CD14-positive monocyte (primary cell): ENCODE measurements around the gene KRTAP10-10. TPM values are rescaled to one million over a fixed set of nuclear protein-coding genes. Genes with fewer than 3 reads are reported as not detected.

ENCODE experiments used
- DNase-seq, 3 donors: peaks; one replicate each; pipeline ENCODE4 v3.0.0-alpha.2; 2011 to 2022
- H2AFZ ChIP-seq: 2 replicates; pipeline ENCODE4 v1.6.0; 2012; ENCODE audit warnings: mild to moderate bottlenecking, low read depth, low read length, inconsistent platforms; ENCODE audit not compliant: insufficient read depth, poor library complexity, severe bottlenecking
- H3K27ac ChIP-seq, 2 donors: 1 replicate in 1 of 2; 2 replicates in 1 of 2; pipeline ENCODE4 v1.5.1; 2012 to 2013; ENCODE audit warnings: low read length in 2 of 2, control low read depth in 1 of 2, inconsistent platforms in 1 of 2, low read depth in 1 of 2, mild to moderate bottlenecking in 1 of 2
- H3K27me3 ChIP-seq, 2 donors: one replicate each; pipeline versions ENCODE4 v1.6.0 to v1.6.1; 2011 to 2013; ENCODE audit warnings: low read length in 2 of 2; ENCODE audit not compliant: control insufficient read depth in 2 of 2, insufficient read depth in 2 of 2
- H3K36me3 ChIP-seq, 2 donors: replicated peaks in 1 of 2; 1 replicate in 1 of 2; 2 replicates in 1 of 2; pipeline versions ENCODE4 v1.5.1 to v1.6.1; 2012 to 2013; ENCODE audit warnings: low read length in 2 of 2, control low read depth in 1 of 2, inconsistent platforms in 1 of 2, mild to moderate bottlenecking in 1 of 2; ENCODE audit not compliant: insufficient read depth in 2 of 2, control insufficient read depth in 1 of 2
- H3K4me1 ChIP-seq, 2 donors: 1 replicate in 1 of 2; 2 replicates in 1 of 2; pipeline versions ENCODE4 v1.5.1 to v1.6.1; 2012 to 2013; ENCODE audit warnings: low read length in 2 of 2, control low read depth in 1 of 2, inconsistent platforms in 1 of 2, mild to moderate bottlenecking in 1 of 2, moderate library complexity in 1 of 2; ENCODE audit not compliant: insufficient read depth in 2 of 2, control insufficient read depth in 1 of 2
- H3K4me2 ChIP-seq: replicated peaks from 2 replicates; pipeline ENCODE3; 2012; ENCODE audit warnings: low read length, moderate library complexity, mild to moderate bottlenecking; ENCODE audit not compliant: poor library complexity, severe bottlenecking; ENCODE audit errors: extremely low read depth
- H3K4me3 ChIP-seq, 3 experiments: fragments of 200-600 bp in 1 of 3; sonication (generic) in 1 of 3; replicated peaks in 1 of 3; 1 replicate in 2 of 3; 2 replicates in 1 of 3; pipeline ENCODE4 v1.5.1; 2011 to 2013; ENCODE audit warnings: low read length in 3 of 3, mild to moderate bottlenecking in 3 of 3, control low read depth in 2 of 3, low read depth in 2 of 3, inconsistent platforms in 1 of 3, moderate library complexity in 1 of 3
- H3K79me2 ChIP-seq: 2 replicates; pipeline ENCODE4 v1.6.0; 2012; ENCODE audit warnings: mild to moderate bottlenecking, control low read depth, inconsistent platforms, low read length, moderate library complexity; ENCODE audit not compliant: insufficient read depth
- H3K9ac ChIP-seq: 2 replicates; pipeline ENCODE4 v1.6.0; 2017; ENCODE audit warnings: low read length, mild to moderate bottlenecking; ENCODE audit not compliant: insufficient read depth, poor library complexity, severe bottlenecking
- H3K9me3 ChIP-seq, 2 donors: replicated peaks in 1 of 2; 1 replicate in 1 of 2; 2 replicates in 1 of 2; pipeline versions ENCODE4 v1.5.1 to v1.6.1; 2012 to 2013; ENCODE audit warnings: low read length in 2 of 2, control low read depth in 1 of 2; ENCODE audit not compliant: control insufficient read depth in 1 of 2, insufficient read depth in 1 of 2
- H4K20me1 ChIP-seq: 2 replicates; pipeline ENCODE4 v1.6.0; 2012; ENCODE audit warnings: mild to moderate bottlenecking, low read length, control low read depth, moderate library complexity; ENCODE audit not compliant: insufficient read depth
- H3K27ac Mint-ChIP-seq, 7 donors: one replicate each; pipeline ENCODE4 v1.8.0; 2020; ENCODE audit warnings: mild to moderate bottlenecking in 7 of 7, mixed read lengths in 7 of 7, moderate library complexity in 6 of 7, inconsistent platforms in 2 of 7
- H3K27me3 Mint-ChIP-seq, 3 donors: one replicate each; pipeline ENCODE4 v1.8.0; 2021 to 2022; ENCODE audit warnings: low read depth in 3 of 3, mild to moderate bottlenecking in 3 of 3, mixed read lengths in 3 of 3, moderate library complexity in 3 of 3, inconsistent platforms in 1 of 3
- H3K36me3 Mint-ChIP-seq, 2 donors: one replicate each; pipeline ENCODE4 v1.8.0; 2020; ENCODE audit warnings: mixed read lengths in 2 of 2, inconsistent platforms in 1 of 2, mild to moderate bottlenecking in 1 of 2
- H3K4me1 Mint-ChIP-seq: one replicate; pipeline ENCODE4 v1.8.0; 2020; ENCODE audit warnings: mild to moderate bottlenecking, mixed read lengths
- H3K4me3 Mint-ChIP-seq, 2 donors: one replicate each; pipeline ENCODE4 v1.8.0; 2020; ENCODE audit warnings: mild to moderate bottlenecking in 2 of 2, mixed read lengths in 2 of 2, moderate library complexity in 1 of 2
- H3K9me3 Mint-ChIP-seq, 7 donors: one replicate each; pipeline ENCODE4 v1.8.0; 2020 to 2022; ENCODE audit warnings: mixed read lengths in 7 of 7, mild to moderate bottlenecking in 6 of 7, moderate library complexity in 6 of 7, inconsistent platforms in 2 of 7
- CTCF ChIP-seq: fragments of 200-600 bp; IDR thresholded peaks from one replicate; pipeline ENCODE4 v1.8.0; 2022; ENCODE audit warnings: antibody characterized with exemption, mild to moderate bottlenecking
- WGBS: methylation state at CpG from one replicate; pipeline ENCODE4 v1.1.5; 2013; ENCODE audit warnings: missing lambda C conversion rate; ENCODE audit not compliant: insufficient coverage; 5-methylcytosine and 5-hydroxymethylcytosine counted together
- intact Hi-C, 2 donors: fragments of 100-400 bp; cut with micrococcal nuclease; formaldehyde crosslinking; loops; one replicate each; pipeline versions ENCODE4 v1.15.0 to v1.15.1; 2023
- polyA plus RNA-seq, 3 donors: library from polyadenylated mRNA; depleted of rRNA in 1 of 3; unstranded in 2 of 3; stranded (reverse) in 1 of 3; fragments of 300-500 nt in 2 of 3; fragments of >200 nt in 1 of 3; fragmentation: Illumina TruSeq in 2 of 3; gene quantifications; 1 replicate in 2 of 3; 2 replicates in 1 of 3; pipeline ENCODE4 v1.2.3, GENCODE V29; 2012 to 2021

The KRTAP10-10 gene
- polyA plus RNA-seq, 3 donors: not detected

GRCh38 chr21:44614161-44614631 is 23.0 kb upstream of the KRTAP10-10 start:
- no peaks in the 10 kb centered on the region for H4K20me1 ChIP-seq
- intact Hi-C loops: no loop called here
- H3K36me3 ChIP-seq: no peaks in the 10 kb centered on the region
- H3K9ac ChIP-seq: no peak overlapping the region
- no peak overlapping the region for H3K4me2 ChIP-seq
- no peak for DNase-seq
- peaks cover 10% of the 10 kb centered on the region for H3K4me1 Mint-ChIP-seq
- H2AFZ ChIP-seq: no peak overlapping the region
- peaks cover 18 to 43% (median 31%) of the 10 kb centered on the region in 7 donors for H3K9me3 Mint-ChIP-seq
- no peaks in the 10 kb centered on the region for H3K79me2 ChIP-seq
- no peaks in the 10 kb centered on the region for H3K4me1 ChIP-seq
- H3K27me3 ChIP-seq: no peaks in the 10 kb centered on the region
- H3K9me3 ChIP-seq: peaks cover 19 to 29% of the 10 kb centered on the region in 2 donors
- no peak overlapping the region for H3K27ac Mint-ChIP-seq
- TF ChIP-seq CTCF: no peak
- no peak overlapping the region for H3K4me3 Mint-ChIP-seq
- peaks cover 2 to 8% (median 3%) of the 10 kb centered on the region in 3 donors for H3K27me3 Mint-ChIP-seq
- WGBS: 95% methylated on average over 13 of the region's 20 CpGs
- H3K4me3 ChIP-seq: no peak overlapping the region
- H3K36me3 Mint-ChIP-seq: no peaks in the 10 kb centered on the region
- H3K27ac ChIP-seq: no peak overlapping the region

GRCh38 chr21:44614961-44615391 is 22.2 kb upstream of the KRTAP10-10 start:
- Histone ChIP-seq H2AFZ (no peak overlapping the region), H3K36me3 (no peaks in the 10 kb centered on the region), H3K4me1 (no peaks in the 10 kb centered on the region), H3K9me3 (peaks cover 23 to 29% of the 10 kb centered on the region in 2 donors), H4K20me1 (no peaks in the 10 kb centered on the region), H3K27me3 (no peaks in the 10 kb centered on the region), H3K4me2 (no peak overlapping the region), H3K9ac (no peak overlapping the region), H3K4me3 (no peak overlapping the region), H3K27ac (no peak overlapping the region), H3K79me2 (no peaks in the 10 kb centered on the region)
- intact Hi-C loops: no loop called here
- H3K27ac Mint-ChIP-seq: no peak overlapping the region
- peaks cover 3 to 11% (median 4%) of the 10 kb centered on the region in 3 donors for H3K27me3 Mint-ChIP-seq
- no peak for DNase-seq
- WGBS: 98% methylated on average over 22 of the region's 28 CpGs
- H3K4me3 Mint-ChIP-seq: no peak overlapping the region
- peaks cover 10% of the 10 kb centered on the region for H3K4me1 Mint-ChIP-seq
- H3K36me3 Mint-ChIP-seq: no peaks in the 10 kb centered on the region
- no peak for TF ChIP-seq CTCF
- peaks cover 23 to 44% (median 32%) of the 10 kb centered on the region in 7 donors for H3K9me3 Mint-ChIP-seq
